ENCODE data around the gene EPHA7. TPM values are rescaled to one million over a fixed set of nuclear protein-coding genes. Genes with fewer than 3 reads are reported as not detected.

Gene EPHA7
- total and polyA plus RNA-seq, 8 donors = 0.07 to 0.16 (median 0.09) TPM; not detected in 1

DNA sequence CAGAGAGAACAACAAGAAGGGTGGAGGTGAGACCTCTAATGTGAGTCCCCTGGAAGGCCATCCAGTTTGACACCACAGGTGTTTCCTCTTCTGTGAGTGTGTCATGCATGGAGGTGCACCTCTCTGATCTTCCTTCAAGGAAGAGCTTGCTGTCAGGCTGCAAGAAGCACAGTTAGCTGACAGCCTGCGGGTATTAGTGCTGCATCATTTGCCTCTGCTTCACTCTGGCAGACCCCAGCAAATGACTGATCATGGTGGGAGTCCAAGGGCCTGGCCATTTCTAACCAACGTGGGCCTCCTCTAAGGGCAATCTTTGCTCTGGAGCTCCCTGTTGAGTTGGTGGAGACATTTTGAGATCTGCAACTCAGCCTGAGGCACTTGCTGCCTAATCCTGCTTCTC is 206.3 kb downstream of the EPHA7 start:
- no peaks in the 10 kb centered on the region for H3K27me3 ChIP-seq

GRCh38 chr6:93210908-93211307 is 208.5 kb downstream of the EPHA7 start:
- H3K27ac ChIP-seq = no peak overlapping the region
- DNase-seq (no peak), FAIRE-seq (no peak), ATAC-seq (no peak)
- no peak overlapping the region for H3K4me3 ChIP-seq
- no peak for TF ChIP-seq CTCF (IDR thresholded peaks at IDR 0.05)
- no peaks in the 10 kb centered on the region for H3K36me3 ChIP-seq
- no peaks in the 10 kb centered on the region for H3K9me3 ChIP-seq
- H3K4me1 ChIP-seq = no peaks in the 10 kb centered on the region
- no peaks in the 10 kb centered on the region for H3K27me3 ChIP-seq
- intact Hi-C loops (cut with DNase I) = no loop called here

More for the DNA sequence above, 206.3 kb downstream of the EPHA7 start:
- H3K4me1 ChIP-seq = no peaks in the 10 kb centered on the region
- H3K4me3 ChIP-seq = no peak overlapping the region
- DNase-seq (no peak), FAIRE-seq (no peak), ATAC-seq (no peak)
- no peak for TF ChIP-seq CTCF (IDR thresholded peaks at IDR 0.05)
- no peaks in the 10 kb centered on the region for H3K36me3 ChIP-seq
- no peak overlapping the region for H3K27ac ChIP-seq
- 64 to 74% methylated on average over 2 of the region's 2 CpGs for WGBS, 2 donors
- intact Hi-C loops (cut with DNase I) = no loop called here
- no peaks in the 10 kb centered on the region for H3K9me3 ChIP-seq

DNA sequence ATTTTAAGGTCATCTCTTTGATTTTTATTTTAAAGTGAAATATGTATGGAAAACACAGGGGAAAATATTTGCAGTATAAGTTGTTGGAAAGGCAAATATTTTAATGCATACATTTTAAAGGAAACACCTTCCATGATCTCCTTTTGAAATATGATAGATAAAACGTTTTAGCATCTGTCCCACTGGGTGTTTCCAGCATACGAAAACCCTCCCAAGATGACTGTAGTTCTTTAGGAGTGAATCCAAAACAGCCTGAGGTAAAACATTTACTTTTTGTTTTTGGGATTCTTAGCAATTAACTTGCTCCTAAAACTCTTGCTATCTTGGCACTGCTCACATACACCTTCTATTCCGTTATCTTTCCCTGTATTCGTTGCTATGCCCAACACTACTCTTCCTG is 210.0 kb downstream of the EPHA7 start:
- H3K27ac ChIP-seq = no peak overlapping the region
- H3K27me3 ChIP-seq = no peaks in the 10 kb centered on the region
- no peak for FAIRE-seq
- no peaks in the 10 kb centered on the region for H3K36me3 ChIP-seq
- H3K4me3 ChIP-seq = no peak overlapping the region
- H3K9me3 ChIP-seq = no peaks in the 10 kb centered on the region
- TF ChIP-seq CTCF (IDR thresholded peaks at IDR 0.05) = no peak
- 48 to 69% methylated on average over 4 of the region's 4 CpGs for WGBS, 2 donors
- H3K4me1 ChIP-seq = no peaks in the 10 kb centered on the region
- no peak for DNase-seq
- intact Hi-C loops (cut with DNase I) = no loop called here
- no peak for ATAC-seq

DNA sequence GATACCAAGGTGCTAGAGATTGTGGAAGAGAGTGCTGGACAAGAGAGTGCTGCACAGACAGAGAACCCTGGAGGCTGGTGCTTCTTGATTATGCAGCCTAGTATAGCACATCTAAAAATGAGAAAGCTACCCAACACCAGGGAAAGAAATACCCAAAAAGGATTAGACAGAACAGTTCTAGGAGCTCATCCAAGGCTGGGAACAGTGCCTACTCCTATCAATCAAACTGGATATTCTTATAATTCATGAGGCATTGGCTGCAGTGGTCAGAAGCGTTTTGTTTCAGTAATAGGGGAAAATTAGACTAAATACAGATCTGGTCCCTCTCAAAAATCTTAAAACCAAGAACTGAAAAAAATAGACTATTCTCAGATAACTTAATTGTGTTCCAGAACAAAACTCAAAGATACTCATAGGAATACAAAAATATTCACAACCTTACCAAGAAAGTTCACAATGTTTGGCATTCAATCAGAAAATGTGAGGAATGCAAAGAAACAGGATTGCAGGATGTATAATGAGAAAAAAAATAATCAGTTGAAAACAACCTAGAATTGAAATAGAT is 222.9 kb downstream of the EPHA7 start:
- FAIRE-seq = no peak
- WGBS, 2 donors = 58 to 60% methylated on average over 1 of the region's 1 CpG
- intact Hi-C loops (cut with DNase I) = no loop called here
- ATAC-seq = no peak
- TF ChIP-seq CTCF (IDR thresholded peaks at IDR 0.05) = no peak
- Histone ChIP-seq H3K27ac (no peak overlapping the region), H3K36me3 (no peaks in the 10 kb centered on the region), H3K4me3 (no peak overlapping the region), H3K27me3 (no peaks in the 10 kb centered on the region), H3K9me3 (no peaks in the 10 kb centered on the region), H3K4me1 (no peaks in the 10 kb centered on the region)
- no peak for DNase-seq

DNA sequence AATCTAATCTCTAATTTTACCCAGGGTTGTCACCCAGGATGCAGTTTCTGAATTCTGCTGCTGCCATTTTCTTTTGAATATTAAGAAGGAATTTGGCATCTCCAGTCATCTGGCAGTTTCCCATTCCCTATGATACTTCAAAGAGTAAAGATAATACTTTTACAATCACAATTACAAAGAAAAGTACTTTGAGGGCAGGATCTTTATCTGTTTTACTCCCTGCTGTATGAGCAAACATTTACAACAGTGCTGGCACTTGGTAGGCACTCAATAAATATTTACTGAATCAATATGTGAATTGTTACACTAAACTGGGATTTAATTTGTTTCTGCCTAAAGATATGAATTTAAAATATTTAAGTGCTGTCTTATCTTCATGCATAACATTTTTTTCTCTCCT is 224.9 kb downstream of the EPHA7 start:
- no peaks in the 10 kb centered on the region for H3K4me1 ChIP-seq
- no peak for FAIRE-seq

More for the DNA sequence above, 224.9 kb downstream of the EPHA7 start:
- DNase-seq = no peak
- H3K4me3 ChIP-seq = no peak overlapping the region
- no peaks in the 10 kb centered on the region for H3K9me3 ChIP-seq
- H3K27ac ChIP-seq = no peak overlapping the region
- TF ChIP-seq CTCF (IDR thresholded peaks at IDR 0.05) = no peak
- no peaks in the 10 kb centered on the region for H3K36me3 ChIP-seq
- no peaks in the 10 kb centered on the region for H3K27me3 ChIP-seq
- no peak for ATAC-seq
- intact Hi-C loops (cut with DNase I) = no loop called here
